ENCODE data around the gene CACNB3.
"Not testable (repeated sequence)": the region's sequence is repeated elsewhere in the genome, so short reads cannot be mapped to it uniquely, and the experiment has no call there.

CACNB3 gene

GRCh38 chr12:48822711-48823110 lies 4.4 kb downstream of the CACNB3 start:
- Mint-ChIP-seq H3K27ac (no peak overlapping the region), H3K4me1 (peaks cover 19% of the 10 kb centered on the region), H3K36me3 (no peaks in the 10 kb centered on the region), H3K4me3 (no peak overlapping the region), H3K27me3 (no peaks in the 10 kb centered on the region), H3K9me3 (no peaks in the 10 kb centered on the region)
- ATAC-seq = no peak

DNA sequence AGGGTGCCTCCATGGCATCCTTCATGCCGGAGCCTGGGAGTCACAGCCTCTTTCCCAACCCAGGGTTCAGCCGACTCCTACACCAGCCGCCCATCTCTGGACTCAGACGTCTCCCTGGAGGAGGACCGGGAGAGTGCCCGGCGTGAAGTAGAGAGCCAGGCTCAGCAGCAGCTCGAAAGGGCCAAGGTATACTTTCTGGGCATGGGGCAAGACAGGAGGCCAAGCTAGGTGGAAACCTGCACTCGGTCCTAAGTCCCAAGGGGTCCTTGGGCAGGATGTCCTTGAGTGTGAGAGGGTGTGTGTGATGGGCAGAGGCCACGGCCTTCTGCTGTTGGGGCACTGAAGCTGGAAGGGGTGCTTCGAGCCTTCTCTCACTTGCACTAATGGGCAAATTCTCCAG lies 5.0 kb downstream of the CACNB3 start:
- no peak for ATAC-seq
- Mint-ChIP-seq H3K4me1 (peaks cover 14% of the 10 kb centered on the region), H3K27ac (no peak overlapping the region), H3K36me3 (peaks cover 2% of the 10 kb centered on the region), H3K4me3 (no peak overlapping the region), H3K9me3 (no peaks in the 10 kb centered on the region), H3K27me3 (no peaks in the 10 kb centered on the region)

DNA sequence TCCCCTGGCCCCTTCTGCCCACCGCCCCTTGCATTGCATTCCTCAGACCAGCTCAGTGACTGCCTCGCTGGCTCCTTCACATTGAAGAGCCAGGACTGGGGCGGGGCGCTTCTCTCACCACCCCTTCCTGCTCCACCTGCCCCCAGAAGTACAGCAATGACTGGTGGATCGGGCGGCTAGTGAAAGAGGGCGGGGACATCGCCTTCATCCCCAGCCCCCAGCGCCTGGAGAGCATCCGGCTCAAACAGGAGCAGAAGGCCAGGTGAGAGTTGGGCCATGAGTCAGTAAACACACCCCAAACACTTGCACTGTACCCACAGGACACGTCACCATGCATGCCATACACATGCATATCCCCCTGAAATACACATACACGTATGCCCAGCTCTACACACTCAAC lies 5.8 kb downstream of the CACNB3 start:
- Mint-ChIP-seq H3K27me3 (no peaks in the 10 kb centered on the region), H3K9me3 (no peaks in the 10 kb centered on the region), H3K36me3 (peaks cover 10% of the 10 kb centered on the region), H3K4me1 (peaks cover 8% of the 10 kb centered on the region), H3K27ac (peak overlapping the region; percentile 11), H3K4me3 (no peak overlapping the region)
- ATAC-seq = no peak

DNA sequence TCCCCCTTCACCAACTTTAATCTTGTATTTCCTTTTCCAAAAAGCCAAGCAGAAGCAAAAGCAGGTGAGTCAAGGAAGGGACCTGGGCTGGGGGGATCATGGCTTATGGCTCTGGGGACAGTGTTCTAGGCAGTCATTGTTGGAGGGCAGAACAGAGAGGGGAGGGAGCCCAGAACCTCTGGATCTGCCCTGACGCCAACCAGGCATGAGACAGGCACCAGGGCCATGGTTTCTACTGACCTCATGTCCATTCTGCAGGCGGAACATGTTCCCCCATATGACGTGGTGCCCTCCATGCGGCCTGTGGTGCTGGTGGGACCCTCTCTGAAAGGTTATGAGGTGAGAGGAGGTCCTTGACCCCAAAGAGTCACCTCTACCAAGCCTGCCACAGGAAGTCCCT lies 6.6 kb downstream of the CACNB3 start:
- ATAC-seq = no peak
- H3K36me3 Mint-ChIP-seq = peaks cover 18% of the 10 kb centered on the region
- peaks cover 8% of the 10 kb centered on the region for H3K4me1 Mint-ChIP-seq
- no peaks in the 10 kb centered on the region for H3K9me3 Mint-ChIP-seq
- no peak overlapping the region for H3K27ac Mint-ChIP-seq
- no peak overlapping the region for H3K4me3 Mint-ChIP-seq
- H3K27me3 Mint-ChIP-seq = no peaks in the 10 kb centered on the region

GRCh38 chr12:48826209-48826855 lies 8.0 kb downstream of the CACNB3 start:
- Mint-ChIP-seq H3K36me3 (peaks cover 27% of the 10 kb centered on the region), H3K27me3 (no peaks in the 10 kb centered on the region), H3K27ac (no peak overlapping the region), H3K9me3 (no peaks in the 10 kb centered on the region), H3K4me1 (peaks cover 8% of the 10 kb centered on the region), H3K4me3 (no peak overlapping the region)
- ATAC-seq = no peak

DNA sequence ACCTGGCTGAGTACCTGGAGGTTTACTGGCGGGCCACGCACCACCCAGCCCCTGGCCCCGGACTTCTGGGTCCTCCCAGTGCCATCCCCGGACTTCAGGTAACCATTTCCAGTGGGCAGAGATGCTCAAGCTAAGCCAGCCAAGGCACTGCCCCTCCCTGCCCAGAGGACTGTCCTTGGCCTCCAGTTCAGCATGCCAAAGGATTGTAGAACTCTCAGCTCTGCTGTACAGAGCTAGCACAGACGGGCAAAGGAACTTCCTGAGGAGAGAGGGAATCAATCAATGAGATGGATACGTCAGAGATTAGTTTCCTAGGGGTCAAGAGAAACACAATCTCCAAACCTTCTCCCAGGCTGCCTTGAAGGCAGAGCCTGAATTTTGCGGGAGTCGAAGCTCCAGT lies 8.7 kb downstream of the CACNB3 start:
- no peak overlapping the region for H3K4me3 Mint-ChIP-seq
- H3K27me3 Mint-ChIP-seq = no peaks in the 10 kb centered on the region
- ATAC-seq = no peak
- peaks cover 8% of the 10 kb centered on the region for H3K4me1 Mint-ChIP-seq
- no peaks in the 10 kb centered on the region for H3K9me3 Mint-ChIP-seq
- no peak overlapping the region for H3K27ac Mint-ChIP-seq
- H3K36me3 Mint-ChIP-seq = peaks cover 31% of the 10 kb centered on the region

DNA sequence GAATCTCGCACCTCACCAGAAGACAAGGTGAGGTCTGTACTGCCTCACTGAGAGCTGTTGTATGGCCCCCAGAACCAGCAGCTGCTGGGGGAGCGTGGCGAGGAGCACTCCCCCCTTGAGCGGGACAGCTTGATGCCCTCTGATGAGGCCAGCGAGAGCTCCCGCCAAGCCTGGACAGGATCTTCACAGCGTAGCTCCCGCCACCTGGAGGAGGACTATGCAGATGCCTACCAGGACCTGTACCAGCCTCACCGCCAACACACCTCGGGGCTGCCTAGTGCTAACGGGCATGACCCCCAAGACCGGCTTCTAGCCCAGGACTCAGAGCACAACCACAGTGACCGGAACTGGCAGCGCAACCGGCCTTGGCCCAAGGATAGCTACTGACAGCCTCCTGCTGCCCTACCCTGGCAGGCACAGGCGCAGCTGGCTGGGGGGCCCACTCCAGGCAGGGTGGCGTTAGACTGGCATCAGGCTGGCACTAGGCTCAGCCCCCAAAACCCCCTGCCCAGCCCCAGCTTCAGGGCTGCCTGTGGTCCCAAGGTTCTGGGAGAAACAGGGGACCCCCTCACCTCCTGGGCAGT lies 9.3 kb downstream of the CACNB3 start:
- no peak for ATAC-seq
- Mint-ChIP-seq H3K27me3 (no peaks in the 10 kb centered on the region), H3K4me3 (no peak overlapping the region), H3K36me3 (peaks cover 36% of the 10 kb centered on the region), H3K4me1 (peaks cover 8% of the 10 kb centered on the region), H3K27ac (no peak overlapping the region), H3K9me3 (no peaks in the 10 kb centered on the region)

- H3K4me1 Mint-ChIP-seq = peaks cover 8% of the 10 kb centered on the region
- H3K27me3 Mint-ChIP-seq = no peaks in the 10 kb centered on the region
- no peaks in the 10 kb centered on the region for H3K9me3 Mint-ChIP-seq
These were observed 10.0 kb downstream of the CACNB3 start for GRCh38 chr12:48828293-48828692.

GRCh38 chr12:48828841-48829575 lies 10.7 kb downstream of the CACNB3 start:
- H3K4me1 Mint-ChIP-seq = peaks cover 7% of the 10 kb centered on the region
- H3K27ac Mint-ChIP-seq = no peak overlapping the region
- no peak overlapping the region for H3K4me3 Mint-ChIP-seq
- H3K36me3 Mint-ChIP-seq = peaks cover 43% of the 10 kb centered on the region
- no peaks in the 10 kb centered on the region for H3K9me3 Mint-ChIP-seq
- H3K27me3 Mint-ChIP-seq = no peaks in the 10 kb centered on the region
- no peak for ATAC-seq

More at GRCh38 chr12:48828293-48828692, 10.0 kb downstream of the CACNB3 start:
- Mint-ChIP-seq H3K4me3 (no peak overlapping the region), H3K27ac (no peak overlapping the region), H3K36me3 (peaks cover 40% of the 10 kb centered on the region)
- ATAC-seq = no peak

DNA sequence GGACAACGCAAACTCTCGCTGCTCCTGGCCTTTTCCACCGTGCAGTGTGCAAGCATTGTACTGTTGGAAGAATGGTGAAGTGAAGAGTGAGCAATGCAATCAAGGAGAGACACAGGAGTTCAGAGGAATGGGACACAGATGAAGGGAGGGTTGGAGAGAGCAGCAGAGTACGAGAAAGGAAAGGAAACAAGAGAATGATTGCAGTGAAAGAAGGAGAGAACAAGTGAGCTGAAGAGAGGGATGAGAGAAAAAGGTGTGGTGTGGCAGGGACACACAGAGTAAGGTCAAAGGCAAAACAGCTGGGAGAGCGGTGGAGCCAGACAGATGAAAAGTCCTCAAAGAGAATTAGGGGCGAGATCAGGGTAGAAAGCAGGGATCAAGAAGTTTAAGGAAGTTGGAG lies 13.0 kb downstream of the CACNB3 start:
- Mint-ChIP-seq H3K36me3 (peaks cover 59% of the 10 kb centered on the region), H3K4me3 (no peak overlapping the region), H3K9me3 (no peaks in the 10 kb centered on the region), H3K27ac (no peak overlapping the region), H3K4me1 (no peaks in the 10 kb centered on the region), H3K27me3 (no peaks in the 10 kb centered on the region)
- ATAC-seq = no peak

DNA sequence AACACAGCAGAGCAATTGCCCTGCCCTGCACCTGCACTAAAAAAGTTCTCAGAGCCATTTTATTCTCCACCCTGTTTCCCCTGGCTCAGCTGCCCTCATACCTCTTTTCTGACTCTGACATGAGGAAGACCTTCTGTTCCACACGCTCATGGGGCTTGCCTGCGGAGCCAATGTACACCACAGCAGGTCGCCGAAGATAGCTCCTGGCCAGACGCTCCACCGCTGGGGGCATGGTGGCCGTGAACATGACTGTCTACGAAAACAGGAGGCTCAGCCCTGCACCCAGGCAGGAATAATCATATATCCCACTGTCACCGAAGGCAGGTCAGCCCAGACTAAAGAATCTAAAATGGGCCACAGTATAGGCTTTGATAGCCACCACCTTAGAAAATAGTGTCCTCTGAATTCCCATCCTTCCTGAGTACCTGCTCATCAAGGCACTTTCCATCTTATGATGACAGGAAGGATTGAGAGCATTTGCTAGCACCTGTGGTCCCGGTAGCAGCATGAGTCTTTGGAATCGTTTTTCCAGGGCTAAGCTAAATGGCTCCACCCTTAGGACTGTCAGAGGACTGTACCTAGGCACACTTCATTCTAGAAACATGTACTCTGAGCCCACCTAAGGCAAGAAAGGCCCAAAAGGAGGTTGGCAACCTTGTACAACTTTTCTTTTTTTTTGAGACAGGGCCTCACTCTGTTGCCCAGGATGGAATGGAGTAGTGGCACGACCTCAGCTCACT lies 14.2 kb downstream of the CACNB3 start:
- Mint-ChIP-seq H3K9me3 (no peaks in the 10 kb centered on the region), H3K36me3 (peaks cover 71% of the 10 kb centered on the region), H3K4me3 (no peak overlapping the region), H3K4me1 (no peaks in the 10 kb centered on the region), H3K27me3 (no peaks in the 10 kb centered on the region), H3K27ac (no peak overlapping the region)
- no peak for ATAC-seq

- Mint-ChIP-seq H3K36me3 (peaks cover 67% of the 10 kb centered on the region), H3K4me1 (no peaks in the 10 kb centered on the region), H3K27ac (no peak overlapping the region), H3K4me3 (no peak overlapping the region), H3K27me3 (no peaks in the 10 kb centered on the region), H3K9me3 (no peaks in the 10 kb centered on the region)
- no peak for ATAC-seq
These were observed 19.8 kb downstream of the CACNB3 start for GRCh38 chr12:48838048-48838447.

DNA sequence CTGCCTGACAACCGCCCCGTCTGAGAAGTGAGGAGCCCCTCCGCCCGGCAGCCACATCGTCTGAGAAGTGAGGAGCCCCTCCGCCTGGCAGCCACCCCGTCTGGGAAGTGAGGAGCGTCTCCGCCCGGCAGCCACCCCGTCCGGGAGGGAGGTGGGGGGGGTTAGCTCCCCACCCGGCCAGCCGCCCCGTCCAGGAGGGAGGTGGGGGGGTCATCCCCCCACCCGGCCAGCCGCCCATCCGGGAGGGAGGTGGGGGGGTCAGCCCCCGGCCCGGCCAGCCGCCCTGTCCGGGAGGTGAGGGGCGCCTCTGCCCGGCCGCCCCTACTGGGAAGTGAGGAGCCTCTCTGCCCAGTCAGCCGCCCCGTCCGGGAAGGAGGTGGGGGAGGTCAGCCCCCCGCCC lies 23.7 kb downstream of the CACNB3 start:
- not testable (repeated sequence) for H3K4me3 Mint-ChIP-seq, ATAC-seq, H3K27ac Mint-ChIP-seq, H3K27me3 Mint-ChIP-seq, H3K9me3 Mint-ChIP-seq, H3K4me1 Mint-ChIP-seq
- peaks cover 55% of the 10 kb centered on the region for H3K36me3 Mint-ChIP-seq

- H3K36me3 Mint-ChIP-seq = peaks cover 28% of the 10 kb centered on the region
- H3K4me1 Mint-ChIP-seq = peaks cover 41% of the 10 kb centered on the region
- peak; percentile 99 for ATAC-seq
- H3K27ac Mint-ChIP-seq = peak within 1 kb of the TSS; percentile 99
- peak within 1 kb of the TSS; percentile 99 for H3K4me3 Mint-ChIP-seq
- no peaks in the 10 kb centered on the region for H3K9me3 Mint-ChIP-seq
- no peaks in the 10 kb centered on the region for H3K27me3 Mint-ChIP-seq
These were observed 33.8 kb downstream of the CACNB3 start, which contains the start of gene DDX23 for GRCh38 chr12:48851883-48852733. DDX23 (minus strand) TSS chr12:48852163; CDS start chr12:48845782, 6,381 bp downstream.
